ENCODE measurements around the gene UNK.
"Not testable (repeated sequence)": the region's sequence is repeated elsewhere in the genome, so short reads cannot be mapped to it uniquely, and the experiment has no call there.

The UNK gene

GRCh38 chr17:75753514-75754377 lies 30.9 kb upstream of the UNK start:
- Histone ChIP-seq H3K4me3 (peak overlapping the region; percentile 14 to 40 (median 24)), H3K27ac (peak overlapping the region in 11 of 21 experiments; percentile 18 to 73 (median 59))

- H3K4me3 ChIP-seq = peak overlapping the region in 1 of 7 experiments; percentile 33
These were observed 30.0 kb upstream of the UNK start for GRCh38 chr17:75754378-75755204.

GRCh38 chr17:75755205-75755901 lies 29.3 kb upstream of the UNK start:
- Histone ChIP-seq H3K27ac (no peak overlapping the region), H3K4me3 (no peak overlapping the region)

More at GRCh38 chr17:75754378-75755204, 30.0 kb upstream of the UNK start:
- peak overlapping the region in 5 of 21 experiments; percentile 54 to 70 (median 66) for H3K27ac ChIP-seq

- no peak overlapping the region for H3K4me3 ChIP-seq
These were observed 28.6 kb upstream of the UNK start for GRCh38 chr17:75755990-75756389.

GRCh38 chr17:75756451-75757085 lies 28.0 kb upstream of the UNK start:
- Histone ChIP-seq H3K4me3 (no peak overlapping the region), H3K27ac (no peak overlapping the region)

More at GRCh38 chr17:75755990-75756389, 28.6 kb upstream of the UNK start:
- no peak overlapping the region for H3K27ac ChIP-seq

- Histone ChIP-seq H3K4me3 (no peak overlapping the region), H3K27ac (no peak overlapping the region)
These were observed 27.4 kb upstream of the UNK start for GRCh38 chr17:75757086-75757681.

GRCh38 chr17:75758131-75758905 lies 26.3 kb upstream of the UNK start:
- H3K27ac ChIP-seq = no peak overlapping the region

GRCh38 chr17:75759457-75759856 lies 25.1 kb upstream of the UNK start:
- H3K27ac ChIP-seq = peak overlapping the region in 2 of 21 experiments; percentile 11 to 24
- H3K4me3 ChIP-seq = no peak overlapping the region

More at GRCh38 chr17:75758131-75758905, 26.3 kb upstream of the UNK start:
- no peak overlapping the region for H3K4me3 ChIP-seq

GRCh38 chr17:75759978-75760640 lies 24.5 kb upstream of the UNK start:
- peak overlapping the region in 1 of 21 experiments; percentile 24 for H3K27ac ChIP-seq
- not testable (repeated sequence) for H3K4me3 ChIP-seq

GRCh38 chr17:75762513-75763268 lies 21.9 kb upstream of the UNK start:
- Histone ChIP-seq H3K4me3 (no peak overlapping the region), H3K27ac (no peak overlapping the region)

GRCh38 chr17:75763269-75763607 lies 21.4 kb upstream of the UNK start:
- Histone ChIP-seq H3K27ac (no peak overlapping the region), H3K4me3 (no peak overlapping the region)

GRCh38 chr17:75763613-75764416 lies 20.8 kb upstream of the UNK start:
- peak overlapping the region in 19 of 21 experiments; percentile 17 to 89 (median 79) for H3K27ac ChIP-seq

GRCh38 chr17:75764417-75764710 lies 20.2 kb upstream of the UNK start:
- H3K4me3 ChIP-seq = peak overlapping the region; percentile 44 to 77 (median 66)
- H3K27ac ChIP-seq = peak overlapping the region; percentile 17 to 89 (median 78)

More at GRCh38 chr17:75763613-75764416, 20.8 kb upstream of the UNK start:
- peak overlapping the region; percentile 44 to 77 (median 66) for H3K4me3 ChIP-seq

GRCh38 chr17:75764711-75765421 lies 19.7 kb upstream of the UNK start, which contains the start of gene GALK1:
Gene GALK1, minus strand, starts transcription at chr17:75765192. Its CDS starts 56 bp downstream, at chr17:75765136.
- peak within 1 kb of the TSS; percentile 17 to 89 (median 78) for H3K27ac ChIP-seq
- peak within 1 kb of the TSS; percentile 44 to 77 (median 66) for H3K4me3 ChIP-seq

GRCh38 chr17:75765981-75766380 lies 18.6 kb upstream of the UNK start:
- Histone ChIP-seq H3K27ac (peak overlapping the region in 5 of 21 experiments; percentile 1 to 89 (median 78)), H3K4me3 (no peak overlapping the region)

- Histone ChIP-seq H3K4me3 (no peak overlapping the region), H3K27ac (no peak overlapping the region)
These were observed 16.7 kb upstream of the UNK start for GRCh38 chr17:75767881-75768280.

All from skin epidermis (tissue), 12 donors.